NB4 (cell line): ENCODE data around the gene UCHL3.

Experiments used
- TF ChIP-seq, protein P1 (sequence below): IDR thresholded peaks from 2 replicates; pipeline ENCODE4 v1.6.1; 2011; ENCODE audit warnings: low read depth, low read length
- TF ChIP-seq, protein P2 (sequence below): IDR thresholded peaks from one replicate; pipeline ENCODE4 v1.5.1; 2012; ENCODE audit warnings: low read depth, low read length

DNA sequence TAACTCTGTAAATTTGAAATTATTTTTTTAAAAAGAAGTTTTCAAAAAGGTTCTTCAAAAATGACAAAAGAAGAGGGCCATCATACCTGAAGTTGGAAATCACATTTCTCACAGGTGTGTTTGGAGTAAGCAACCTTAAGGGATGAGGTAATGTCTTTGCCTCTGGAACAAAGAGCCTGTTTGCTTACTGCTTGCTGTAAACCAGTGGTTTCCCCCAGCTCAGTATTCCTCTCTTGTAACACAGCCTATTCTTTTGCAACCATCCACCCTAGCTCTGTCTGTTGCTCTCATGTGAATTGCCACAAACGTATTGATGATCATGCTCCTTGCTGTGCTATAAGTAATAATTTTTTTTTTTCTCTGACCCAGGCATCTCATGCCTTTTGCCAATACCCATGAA, 38.1 kb downstream of the UCHL3 start:
- TF ChIP-seq, protein P1, sequence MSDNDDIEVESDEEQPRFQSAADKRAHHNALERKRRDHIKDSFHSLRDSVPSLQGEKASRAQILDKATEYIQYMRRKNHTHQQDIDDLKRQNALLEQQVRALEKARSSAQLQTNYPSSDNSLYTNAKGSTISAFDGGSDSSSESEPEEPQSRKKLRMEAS, result no peak
- TF ChIP-seq, protein P2, sequence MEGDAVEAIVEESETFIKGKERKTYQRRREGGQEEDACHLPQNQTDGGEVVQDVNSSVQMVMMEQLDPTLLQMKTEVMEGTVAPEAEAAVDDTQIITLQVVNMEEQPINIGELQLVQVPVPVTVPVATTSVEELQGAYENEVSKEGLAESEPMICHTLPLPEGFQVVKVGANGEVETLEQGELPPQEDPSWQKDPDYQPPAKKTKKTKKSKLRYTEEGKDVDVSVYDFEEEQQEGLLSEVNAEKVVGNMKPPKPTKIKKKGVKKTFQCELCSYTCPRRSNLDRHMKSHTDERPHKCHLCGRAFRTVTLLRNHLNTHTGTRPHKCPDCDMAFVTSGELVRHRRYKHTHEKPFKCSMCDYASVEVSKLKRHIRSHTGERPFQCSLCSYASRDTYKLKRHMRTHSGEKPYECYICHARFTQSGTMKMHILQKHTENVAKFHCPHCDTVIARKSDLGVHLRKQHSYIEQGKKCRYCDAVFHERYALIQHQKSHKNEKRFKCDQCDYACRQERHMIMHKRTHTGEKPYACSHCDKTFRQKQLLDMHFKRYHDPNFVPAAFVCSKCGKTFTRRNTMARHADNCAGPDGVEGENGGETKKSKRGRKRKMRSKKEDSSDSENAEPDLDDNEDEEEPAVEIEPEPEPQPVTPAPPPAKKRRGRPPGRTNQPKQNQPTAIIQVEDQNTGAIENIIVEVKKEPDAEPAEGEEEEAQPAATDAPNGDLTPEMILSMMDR, result no peak
